IMR-90 (cell line): ENCODE data around the gene FAT2. TPM values are rescaled to one million over a fixed set of nuclear protein-coding genes. Genes with fewer than 3 reads are reported as not detected.

Experiments used
- ATAC-seq: fragments of 200-7000 bp; cut with Tn5 transposase; 2 replicates; pipeline ENCODE4 v1.9.1; 2020; ENCODE audit warnings: low read depth, mild to moderate bottlenecking, moderate library complexity
- BruUV-seq: library from RNA; stranded (reverse); fragments of 400-500 nt; replicated peaks from 2 replicates; lab custom pipeline; 2021; lab: Mats Ljungman, UMichigan
- CTCF ChIA-PET: fragments of 300-600 bp; formaldehyde crosslinking; extraction: SDS; loops from one replicate; lab custom pipeline; 2021; ENCODE audit warnings: antibody characterized with exemption; lab: Yijun Ruan, JAX
- POLR2A ChIA-PET: fragments of 300-600 bp; sonication (Branson Sonifier 250); formaldehyde crosslinking; loops from one replicate; lab custom pipeline; 2022; ENCODE audit warnings: antibody characterized with exemption; ENCODE audit not compliant: unreplicated experiment; lab: Charles Lee
- DNase-seq: peaks from one replicate; pipeline ENCODE4 v3.0.0; 2013
- H2AFZ ChIP-seq: replicated peaks from 2 replicates; pipeline ENCODE3; 2013; ENCODE audit warnings: low read length, mild to moderate bottlenecking; ENCODE audit not compliant: poor library complexity
- H2AK5ac ChIP-seq: 2 replicates; pipeline ENCODE4 v1.6.1; 2013; ENCODE audit warnings: low read depth, low read length, inconsistent platforms
- H2AK9ac ChIP-seq: replicated peaks from 2 replicates; pipeline ENCODE3; 2013; ENCODE audit warnings: mild to moderate bottlenecking, low read depth, low read length, moderate library complexity; ENCODE audit not compliant: poor library complexity
- H2BK120ac ChIP-seq: 2 replicates; pipeline ENCODE4 v1.6.1; 2013; ENCODE audit warnings: low read depth, low read length, inconsistent platforms
- H2BK15ac ChIP-seq: 3 replicates; pipeline ENCODE4 v1.6.1; 2013; ENCODE audit warnings: low read depth, low read length, inconsistent platforms
- H2BK20ac ChIP-seq: 2 replicates; pipeline ENCODE4 v1.6.1; 2013; ENCODE audit warnings: low read depth, mild to moderate bottlenecking, inconsistent platforms, low read length, moderate library complexity
- H2BK5ac ChIP-seq: 2 replicates; pipeline ENCODE4 v1.6.1; 2013; ENCODE audit warnings: mild to moderate bottlenecking, low read depth, low read length, inconsistent platforms; ENCODE audit not compliant: poor library complexity, severe bottlenecking
- H3K14ac ChIP-seq: replicated peaks from 2 replicates; pipeline ENCODE4 v1.6.1; 2013; ENCODE audit warnings: low read depth, low read length, inconsistent platforms
- H3K18ac ChIP-seq: 2 replicates; pipeline ENCODE4 v1.6.1; 2013; ENCODE audit warnings: low read depth, low read length, control low read depth
- H3K23ac ChIP-seq: 2 replicates; pipeline ENCODE4 v1.6.1; 2013; ENCODE audit warnings: low read depth, low read length, inconsistent platforms
- H3K27ac ChIP-seq: 2 replicates; pipeline ENCODE4 v1.5.1; 2013; ENCODE audit warnings: mild to moderate bottlenecking, control low read depth, low read length; ENCODE audit not compliant: insufficient read depth
- H3K27me3 ChIP-seq: 2 replicates; pipeline ENCODE4 v1.6.1; 2013; ENCODE audit warnings: low read length; ENCODE audit not compliant: control insufficient read depth, insufficient read depth
- H3K36me3 ChIP-seq: 2 replicates; pipeline ENCODE4 v1.6.1; 2013; ENCODE audit warnings: low read length, mixed read lengths; ENCODE audit not compliant: control insufficient read depth, insufficient read depth
- H3K4ac ChIP-seq: 2 replicates; pipeline ENCODE4 v1.6.1; 2013; ENCODE audit warnings: low read depth, low read length, inconsistent platforms
- H3K4me1 ChIP-seq: 2 replicates; pipeline ENCODE4 v1.6.1; 2013; ENCODE audit warnings: low read length, mixed read lengths; ENCODE audit not compliant: control insufficient read depth, insufficient read depth
- H3K4me2 ChIP-seq: 2 replicates; pipeline ENCODE4 v1.6.1; 2013; ENCODE audit warnings: low read depth, mild to moderate bottlenecking, control low read depth, low read length, moderate library complexity
- H3K4me3 ChIP-seq: 2 replicates; pipeline ENCODE4 v1.5.1; 2013; ENCODE audit warnings: low read depth, mild to moderate bottlenecking, control low read depth, low read length, moderate library complexity; ENCODE audit not compliant: insufficient read depth
- H3K56ac ChIP-seq: 2 replicates; pipeline ENCODE4 v1.6.1; 2013; ENCODE audit warnings: low read length, inconsistent platforms; ENCODE audit not compliant: insufficient read depth; ENCODE audit errors: extremely low read depth
- H3K79me1 ChIP-seq, 2 experiments: 2 replicates each; pipeline ENCODE4 v1.6.1; 2013; ENCODE audit warnings: low read length in 2 of 2, inconsistent platforms in 1 of 2, low read depth in 1 of 2
- H3K9ac ChIP-seq: 2 replicates; pipeline ENCODE4 v1.6.1; 2013; ENCODE audit warnings: low read depth, low read length, control low read depth
- H3K9me1 ChIP-seq: 2 replicates; pipeline ENCODE4 v1.6.1; 2013; ENCODE audit warnings: low read length, inconsistent platforms; ENCODE audit not compliant: insufficient read depth
- H3K9me3 ChIP-seq: 2 replicates; pipeline ENCODE4 v1.6.1; 2013; ENCODE audit warnings: low read length; ENCODE audit not compliant: control insufficient read depth, insufficient read depth
- H4K20me1 ChIP-seq: 2 replicates; pipeline ENCODE4 v1.6.1; 2013; ENCODE audit warnings: low read length, inconsistent platforms; ENCODE audit not compliant: insufficient read depth
- H4K5ac ChIP-seq: 2 replicates; pipeline ENCODE4 v1.6.1; 2013; ENCODE audit warnings: mild to moderate bottlenecking, low read depth, low read length, control low read depth
- H4K8ac ChIP-seq, 2 experiments: 2 replicates each; pipeline ENCODE4 v1.6.1; 2013; ENCODE audit warnings: low read depth in 2 of 2, low read length in 2 of 2, control low read depth in 1 of 2, inconsistent platforms in 1 of 2
- H4K91ac ChIP-seq: 2 replicates; pipeline ENCODE4 v1.6.1; 2013; ENCODE audit warnings: low read depth, low read length, inconsistent platforms; ENCODE audit not compliant: insufficient read depth
- CHD1 ChIP-seq: IDR thresholded peaks from 2 replicates; pipeline ENCODE4 v1.6.1; 2012; ENCODE audit warnings: low read depth, low read length, improper control_type of control experiment
- FOS ChIP-seq: fragments of 150-350 bp; IDR thresholded peaks from 2 replicates; pipeline ENCODE4 v1.6.1; 2016; ENCODE audit warnings: low read depth, low read length
- MAZ ChIP-seq: IDR thresholded peaks from 2 replicates; pipeline ENCODE4 v1.6.1; 2012; ENCODE audit warnings: low read depth, mild to moderate bottlenecking, low read length, improper control_type of control experiment, moderate library complexity, borderline replicate concordance
- NFE2L2 ChIP-seq: fragments of 150-350 bp; IDR thresholded peaks from 2 replicates; pipeline ENCODE4 v1.6.1; 2016; ENCODE audit warnings: low read depth, mild to moderate bottlenecking, low read length
- POLR2A ChIP-seq: IDR thresholded peaks from 2 replicates; pipeline ENCODE4 v1.6.1; 2012; ENCODE audit warnings: mild to moderate bottlenecking, low read depth, low read length
- RFX5 ChIP-seq: IDR thresholded peaks from 2 replicates; pipeline ENCODE4 v1.8.0; 2012; ENCODE audit warnings: low read depth, mild to moderate bottlenecking, low read length, moderate library complexity
- USF2 ChIP-seq: fragments of 150-350 bp; IDR thresholded peaks from 2 replicates; pipeline ENCODE4 v1.6.1; 2017; ENCODE audit warnings: mild to moderate bottlenecking, antibody characterized with exemption, low read length, low read depth
- WGBS, 2 experiments: methylation state at CpG; one replicate each; pipeline versions ENCODE4 v1.1.5 to v1.1.7; 2013; ENCODE audit warnings: missing lambda C conversion rate in 2 of 2; ENCODE audit not compliant: insufficient read length in 1 of 2; ENCODE audit errors: extremely low coverage in 2 of 2; 5-methylcytosine and 5-hydroxymethylcytosine counted together
- dilution Hi-C: fragments of 300-500 bp; cut with HindIII; formaldehyde crosslinking; loops from one replicate; pipeline ENCODE4 v1.14.3; 2018; ENCODE audit warnings: low sequenced_read_pairs; ENCODE audit not compliant: unreplicated experiment
- in situ Hi-C: fragments of 300-500 bp; cut with MboI; formaldehyde crosslinking; loops from 3 replicates; pipeline ENCODE4 v1.14.3; 2019; ENCODE audit warnings: low sequenced_read_pairs, inconsistent platforms, mixed read lengths
- intact Hi-C: fragments of 100-400 bp; cut with micrococcal nuclease; formaldehyde crosslinking; loops from 2 replicates; pipeline ENCODE4 v1.10.0; 2022
- polyA plus RNA-seq, 3 experiments: library from polyadenylated mRNA; depleted of rRNA; stranded (reverse); fragments of >200 nt; gene quantifications; 2 replicates each; pipeline ENCODE4 v1.2.3, GENCODE V29; 2012; ENCODE audit warnings: low replicate concordance in 1 of 3
- total RNA-seq: library from RNA; depleted of rRNA; stranded (reverse); fragments of >200 nt; gene quantifications from 2 replicates; pipeline ENCODE4 v1.2.3, GENCODE V29; 2012

The FAT2 gene
- total and polyA plus RNA-seq, 2 of the 4 experiments (the other 2 are of a cell fraction): under 0.01 to 0.03 TPM

- TF ChIP-seq CHD1: no peak
- TF ChIP-seq RFX5: no peak
- no peak for TF ChIP-seq MAZ
- no peak for TF ChIP-seq NFE2L2
- TF ChIP-seq USF2: no peak
- no peak for TF ChIP-seq FOS
- no peak for TF ChIP-seq POLR2A
- in situ Hi-C loops (no loop called here), dilution Hi-C loops (no loop called here)
Observed at GRCh38 chr5:151580858-151581257, 10.3 kb downstream of the FAT2 start.

More at GRCh38 chr5:151580858-151581257, 10.3 kb downstream of the FAT2 start:
- no peaks in the 10 kb centered on the region for H3K4me1 ChIP-seq
- H3K4ac ChIP-seq: no peak overlapping the region
- no peak overlapping the region for H2BK120ac ChIP-seq
- no peaks in the 10 kb centered on the region for H3K9me3 ChIP-seq
- no peak overlapping the region for H2AK5ac ChIP-seq
- no peak overlapping the region for H3K14ac ChIP-seq
- H3K23ac ChIP-seq: no peak overlapping the region
- H3K4me3 ChIP-seq: no peak overlapping the region
- peaks cover 9% of the 10 kb centered on the region; the same call in 1 of the 2 replicates for H3K27me3 ChIP-seq
- no peak overlapping the region for H2AFZ ChIP-seq
- H3K9ac ChIP-seq: no peak overlapping the region
- no peak overlapping the region for H3K27ac ChIP-seq
- CTCF ChIA-PET: no interaction called here
- H3K18ac ChIP-seq: no peak overlapping the region
- H3K9me1 ChIP-seq: no peaks in the 10 kb centered on the region
- no TSS peak for BruUV-seq
- no peak overlapping the region for H4K91ac ChIP-seq
- no peaks in the 10 kb centered on the region for H3K79me1 ChIP-seq
- POLR2A ChIA-PET: no interaction called here
- no peak overlapping the region for H2BK5ac ChIP-seq
- H3K4me2 ChIP-seq: no peak overlapping the region
- no peak overlapping the region for H2AK9ac ChIP-seq
- H3K56ac ChIP-seq: no peak overlapping the region
- no peaks in the 10 kb centered on the region for H4K20me1 ChIP-seq
- WGBS, 2 experiments: 100% methylated on average over 1 of the region's 6 CpGs; no CpG with 5 or more reads in 1 of the 2 experiments
- H2BK20ac ChIP-seq: no peak overlapping the region
- no peaks in the 10 kb centered on the region for H3K36me3 ChIP-seq
- DNase-seq: no peak
- no peak overlapping the region for H4K5ac ChIP-seq
- intact Hi-C loops: no loop called here
- H2BK15ac ChIP-seq: no peak overlapping the region
- ATAC-seq: no peak
- H4K8ac ChIP-seq: no peak overlapping the region
